ENCODE measurements around the gene NEXMIF. TPM values are rescaled to one million over a fixed set of nuclear protein-coding genes. Genes with fewer than 3 reads are reported as not detected.
"Not testable (repeated sequence)": the region's sequence is repeated elsewhere in the genome, so short reads cannot be mapped to it uniquely, and the experiment has no call there.

NEXMIF gene
- total RNA-seq, 1 donor from 2014 or later: under 0.01 TPM

GRCh38 chrX:74797338-74797887 is 127.8 kb downstream of the NEXMIF start:
- DNase-seq (ENCODE audit: low read depth in 2 of 2): no peak

GRCh38 chrX:74788545-74789086 is 136.6 kb downstream of the NEXMIF start:
- DNase-seq (ENCODE audit: low read depth in 2 of 2): no peak

GRCh38 chrX:74784629-74785028 is 140.6 kb downstream of the NEXMIF start:
- no peak for DNase-seq (ENCODE audit: low read depth in 2 of 2)

GRCh38 chrX:74781507-74782034 is 143.7 kb downstream of the NEXMIF start:
- no peak for DNase-seq (ENCODE audit: low read depth in 2 of 2)

GRCh38 chrX:74779175-74779574 is 146.1 kb downstream of the NEXMIF start:
- no peak for DNase-seq (ENCODE audit: low read depth in 2 of 2)

- DNase-seq (ENCODE audit: low read depth in 2 of 2): no peak
Measured at GRCh38 chrX:74774988-74775387, 150.3 kb downstream of the NEXMIF start.

GRCh38 chrX:74736450-74736849 is 188.8 kb downstream of the NEXMIF start:
- no peak for DNase-seq (ENCODE audit: low read depth in 2 of 2)

- DNase-seq (ENCODE audit: low read depth in 2 of 2): no peak
Measured at GRCh38 chrX:74705269-74705668, 220.0 kb downstream of the NEXMIF start.

- not testable (repeated sequence) for DNase-seq (ENCODE audit: low read depth in 2 of 2)
Measured at GRCh38 chrX:74701343-74701742, 223.9 kb downstream of the NEXMIF start.

GRCh38 chrX:74684466-74684865 is 240.8 kb downstream of the NEXMIF start:
- DNase-seq (ENCODE audit: low read depth in 2 of 2): no peak

Other genes with a start within 250 kb of the NEXMIF start
- gene ABCB7, start 230.8 kb upstream of the NEXMIF start, total RNA-seq: 21.4 and 27.7 TPM in 2 replicates